ENCODE results near the gene ZNRF1.

DNA sequence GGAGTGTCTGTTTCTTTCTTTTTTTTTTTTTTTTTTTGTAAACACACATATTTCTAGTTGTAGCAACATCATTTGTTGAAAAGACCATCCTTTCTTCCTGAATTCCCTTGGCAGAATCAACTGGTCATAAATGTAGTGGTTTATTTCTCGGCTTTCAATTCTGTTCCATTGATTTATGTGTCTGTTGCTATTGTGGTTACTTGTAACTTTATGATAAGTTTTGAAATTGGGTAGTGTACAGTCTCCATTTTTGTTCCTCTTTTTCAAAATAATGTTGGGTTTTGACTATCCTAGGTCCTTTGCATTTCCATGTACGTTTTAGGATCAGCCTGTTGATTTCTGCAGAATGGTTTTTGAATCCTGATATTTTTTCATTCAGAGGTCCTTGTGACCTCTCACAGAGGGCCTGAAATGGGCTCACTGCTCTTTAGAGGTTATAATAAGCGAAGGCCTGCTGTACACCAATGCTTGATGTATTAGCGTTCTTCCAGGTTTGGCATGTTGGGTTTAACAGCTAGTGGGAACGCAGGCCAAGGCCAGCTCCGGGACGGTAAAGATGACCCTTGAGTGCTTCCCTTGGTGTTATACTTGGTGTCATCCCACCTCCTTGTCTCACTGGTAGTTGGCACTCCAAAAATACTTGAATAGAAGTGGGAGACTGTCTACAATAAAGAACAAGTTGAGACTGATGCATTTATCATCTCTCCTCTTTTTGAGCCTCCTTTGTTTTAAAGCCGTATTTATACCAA is 43.8 kb downstream of the ZNRF1 start:
- TF ChIP-seq, protein P1, sequence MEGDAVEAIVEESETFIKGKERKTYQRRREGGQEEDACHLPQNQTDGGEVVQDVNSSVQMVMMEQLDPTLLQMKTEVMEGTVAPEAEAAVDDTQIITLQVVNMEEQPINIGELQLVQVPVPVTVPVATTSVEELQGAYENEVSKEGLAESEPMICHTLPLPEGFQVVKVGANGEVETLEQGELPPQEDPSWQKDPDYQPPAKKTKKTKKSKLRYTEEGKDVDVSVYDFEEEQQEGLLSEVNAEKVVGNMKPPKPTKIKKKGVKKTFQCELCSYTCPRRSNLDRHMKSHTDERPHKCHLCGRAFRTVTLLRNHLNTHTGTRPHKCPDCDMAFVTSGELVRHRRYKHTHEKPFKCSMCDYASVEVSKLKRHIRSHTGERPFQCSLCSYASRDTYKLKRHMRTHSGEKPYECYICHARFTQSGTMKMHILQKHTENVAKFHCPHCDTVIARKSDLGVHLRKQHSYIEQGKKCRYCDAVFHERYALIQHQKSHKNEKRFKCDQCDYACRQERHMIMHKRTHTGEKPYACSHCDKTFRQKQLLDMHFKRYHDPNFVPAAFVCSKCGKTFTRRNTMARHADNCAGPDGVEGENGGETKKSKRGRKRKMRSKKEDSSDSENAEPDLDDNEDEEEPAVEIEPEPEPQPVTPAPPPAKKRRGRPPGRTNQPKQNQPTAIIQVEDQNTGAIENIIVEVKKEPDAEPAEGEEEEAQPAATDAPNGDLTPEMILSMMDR (IDR thresholded peaks at IDR 0.05) = no peak
- TF ChIP-seq POLR2AphosphoS5 (IDR thresholded peaks at IDR 0.05) = no peak

Measured in suprapubic skin (tissue), 3 donors.